IMR-90 (cell line): ENCODE results near the gene CDC42SE1. TPM values are rescaled to one million over a fixed set of nuclear protein-coding genes. Genes with fewer than 3 reads are reported as not detected.

Experiments
- ATAC-seq: fragments of 200-7000 bp; cut with Tn5 transposase; 2 replicates; pipeline ENCODE4 v1.9.1; 2020; ENCODE audit warnings: low read depth, mild to moderate bottlenecking, moderate library complexity
- BruUV-seq: library from RNA; stranded (reverse); fragments of 400-500 nt; replicated peaks from 2 replicates; lab custom pipeline; 2021; lab: Mats Ljungman, UMichigan
- CTCF ChIA-PET: fragments of 300-600 bp; formaldehyde crosslinking; extraction: SDS; loops from one replicate; lab custom pipeline; 2021; ENCODE audit warnings: antibody characterized with exemption; lab: Yijun Ruan, JAX
- POLR2A ChIA-PET: fragments of 300-600 bp; sonication (Branson Sonifier 250); formaldehyde crosslinking; loops from one replicate; lab custom pipeline; 2022; ENCODE audit warnings: antibody characterized with exemption; ENCODE audit not compliant: unreplicated experiment; lab: Charles Lee
- DNase-seq: peaks from one replicate; pipeline ENCODE4 v3.0.0; 2013
- H2AFZ ChIP-seq: replicated peaks from 2 replicates; pipeline ENCODE3; 2013; ENCODE audit warnings: low read length, mild to moderate bottlenecking; ENCODE audit not compliant: poor library complexity
- H2AK5ac ChIP-seq: 2 replicates; pipeline ENCODE4 v1.6.1; 2013; ENCODE audit warnings: low read depth, low read length, inconsistent platforms
- H2AK9ac ChIP-seq: replicated peaks from 2 replicates; pipeline ENCODE3; 2013; ENCODE audit warnings: mild to moderate bottlenecking, low read depth, low read length, moderate library complexity; ENCODE audit not compliant: poor library complexity
- H2BK120ac ChIP-seq: 2 replicates; pipeline ENCODE4 v1.6.1; 2013; ENCODE audit warnings: low read depth, low read length, inconsistent platforms
- H2BK15ac ChIP-seq: 3 replicates; pipeline ENCODE4 v1.6.1; 2013; ENCODE audit warnings: low read depth, low read length, inconsistent platforms
- H2BK20ac ChIP-seq: 2 replicates; pipeline ENCODE4 v1.6.1; 2013; ENCODE audit warnings: low read depth, mild to moderate bottlenecking, inconsistent platforms, low read length, moderate library complexity
- H2BK5ac ChIP-seq: 2 replicates; pipeline ENCODE4 v1.6.1; 2013; ENCODE audit warnings: mild to moderate bottlenecking, low read depth, low read length, inconsistent platforms; ENCODE audit not compliant: poor library complexity, severe bottlenecking
- H3K14ac ChIP-seq: replicated peaks from 2 replicates; pipeline ENCODE4 v1.6.1; 2013; ENCODE audit warnings: low read depth, low read length, inconsistent platforms
- H3K18ac ChIP-seq: 2 replicates; pipeline ENCODE4 v1.6.1; 2013; ENCODE audit warnings: low read depth, low read length, control low read depth
- H3K23ac ChIP-seq: 2 replicates; pipeline ENCODE4 v1.6.1; 2013; ENCODE audit warnings: low read depth, low read length, inconsistent platforms
- H3K27ac ChIP-seq: 2 replicates; pipeline ENCODE4 v1.5.1; 2013; ENCODE audit warnings: mild to moderate bottlenecking, control low read depth, low read length; ENCODE audit not compliant: insufficient read depth
- H3K27me3 ChIP-seq: 2 replicates; pipeline ENCODE4 v1.6.1; 2013; ENCODE audit warnings: low read length; ENCODE audit not compliant: control insufficient read depth, insufficient read depth
- H3K36me3 ChIP-seq: 2 replicates; pipeline ENCODE4 v1.6.1; 2013; ENCODE audit warnings: low read length, mixed read lengths; ENCODE audit not compliant: control insufficient read depth, insufficient read depth
- H3K4ac ChIP-seq: 2 replicates; pipeline ENCODE4 v1.6.1; 2013; ENCODE audit warnings: low read depth, low read length, inconsistent platforms
- H3K4me1 ChIP-seq: 2 replicates; pipeline ENCODE4 v1.6.1; 2013; ENCODE audit warnings: low read length, mixed read lengths; ENCODE audit not compliant: control insufficient read depth, insufficient read depth
- H3K4me2 ChIP-seq: 2 replicates; pipeline ENCODE4 v1.6.1; 2013; ENCODE audit warnings: low read depth, mild to moderate bottlenecking, control low read depth, low read length, moderate library complexity
- H3K4me3 ChIP-seq: 2 replicates; pipeline ENCODE4 v1.5.1; 2013; ENCODE audit warnings: low read depth, mild to moderate bottlenecking, control low read depth, low read length, moderate library complexity; ENCODE audit not compliant: insufficient read depth
- H3K56ac ChIP-seq: 2 replicates; pipeline ENCODE4 v1.6.1; 2013; ENCODE audit warnings: low read length, inconsistent platforms; ENCODE audit not compliant: insufficient read depth; ENCODE audit errors: extremely low read depth
- H3K79me1 ChIP-seq, 2 experiments: 2 replicates each; pipeline ENCODE4 v1.6.1; 2013; ENCODE audit warnings: low read length in 2 of 2, inconsistent platforms in 1 of 2, low read depth in 1 of 2
- H3K9ac ChIP-seq: 2 replicates; pipeline ENCODE4 v1.6.1; 2013; ENCODE audit warnings: low read depth, low read length, control low read depth
- H3K9me1 ChIP-seq: 2 replicates; pipeline ENCODE4 v1.6.1; 2013; ENCODE audit warnings: low read length, inconsistent platforms; ENCODE audit not compliant: insufficient read depth
- H3K9me3 ChIP-seq: 2 replicates; pipeline ENCODE4 v1.6.1; 2013; ENCODE audit warnings: low read length; ENCODE audit not compliant: control insufficient read depth, insufficient read depth
- H4K20me1 ChIP-seq: 2 replicates; pipeline ENCODE4 v1.6.1; 2013; ENCODE audit warnings: low read length, inconsistent platforms; ENCODE audit not compliant: insufficient read depth
- H4K5ac ChIP-seq: 2 replicates; pipeline ENCODE4 v1.6.1; 2013; ENCODE audit warnings: mild to moderate bottlenecking, low read depth, low read length, control low read depth
- H4K8ac ChIP-seq, 2 experiments: 2 replicates each; pipeline ENCODE4 v1.6.1; 2013; ENCODE audit warnings: low read depth in 2 of 2, low read length in 2 of 2, control low read depth in 1 of 2, inconsistent platforms in 1 of 2
- H4K91ac ChIP-seq: 2 replicates; pipeline ENCODE4 v1.6.1; 2013; ENCODE audit warnings: low read depth, low read length, inconsistent platforms; ENCODE audit not compliant: insufficient read depth
- BHLHE40 ChIP-seq: fragments of 150-350 bp; IDR thresholded peaks from 2 replicates; pipeline ENCODE4 v1.6.1; 2016; ENCODE audit warnings: mild to moderate bottlenecking, low read depth, low read length
- CEBPB ChIP-seq: IDR thresholded peaks from 2 replicates; pipeline ENCODE4 v1.6.1; 2012; ENCODE audit warnings: low read depth, low read length, improper control_type of control experiment
- CHD1 ChIP-seq: IDR thresholded peaks from 2 replicates; pipeline ENCODE4 v1.6.1; 2012; ENCODE audit warnings: low read depth, low read length, improper control_type of control experiment
- FOS ChIP-seq: fragments of 150-350 bp; IDR thresholded peaks from 2 replicates; pipeline ENCODE4 v1.6.1; 2016; ENCODE audit warnings: low read depth, low read length
- MAFK ChIP-seq: IDR thresholded peaks from 2 replicates; pipeline ENCODE4 v1.6.1; 2012; ENCODE audit warnings: low read depth, low read length, improper control_type of control experiment
- MAZ ChIP-seq: IDR thresholded peaks from 2 replicates; pipeline ENCODE4 v1.6.1; 2012; ENCODE audit warnings: low read depth, mild to moderate bottlenecking, low read length, improper control_type of control experiment, moderate library complexity, borderline replicate concordance
- MXI1 ChIP-seq: IDR thresholded peaks from 2 replicates; pipeline ENCODE4 v1.6.1; 2012; ENCODE audit warnings: low read depth, mild to moderate bottlenecking, low read length, moderate library complexity, borderline replicate concordance
- NFE2L2 ChIP-seq: fragments of 150-350 bp; IDR thresholded peaks from 2 replicates; pipeline ENCODE4 v1.6.1; 2016; ENCODE audit warnings: low read depth, mild to moderate bottlenecking, low read length
- POLR2A ChIP-seq: IDR thresholded peaks from 2 replicates; pipeline ENCODE4 v1.6.1; 2012; ENCODE audit warnings: mild to moderate bottlenecking, low read depth, low read length
- RAD21 ChIP-seq: IDR thresholded peaks from 2 replicates; pipeline ENCODE4 v1.6.1; 2012; ENCODE audit warnings: low read length, improper control_type of control experiment
- RCOR1 ChIP-seq: IDR thresholded peaks from 2 replicates; pipeline ENCODE4 v1.6.1; 2012; ENCODE audit warnings: mild to moderate bottlenecking, low read length, improper control_type of control experiment; ENCODE audit not compliant: insufficient replicate concordance
- RFX5 ChIP-seq: IDR thresholded peaks from 2 replicates; pipeline ENCODE4 v1.8.0; 2012; ENCODE audit warnings: low read depth, mild to moderate bottlenecking, low read length, moderate library complexity
- SMC3 ChIP-seq: fragments of 150-350 bp; IDR thresholded peaks from 2 replicates; pipeline ENCODE4 v1.6.1; 2016; ENCODE audit warnings: low read depth, mild to moderate bottlenecking, antibody characterized with exemption, low read length, moderate library complexity
- WGBS, 2 experiments: methylation state at CpG; one replicate each; pipeline versions ENCODE4 v1.1.5 to v1.1.7; 2013; ENCODE audit warnings: missing lambda C conversion rate in 2 of 2; ENCODE audit not compliant: insufficient read length in 1 of 2; ENCODE audit errors: extremely low coverage in 2 of 2; 5-methylcytosine and 5-hydroxymethylcytosine counted together
- dilution Hi-C: fragments of 300-500 bp; cut with HindIII; formaldehyde crosslinking; loops from one replicate; pipeline ENCODE4 v1.14.3; 2018; ENCODE audit warnings: low sequenced_read_pairs; ENCODE audit not compliant: unreplicated experiment
- in situ Hi-C: fragments of 300-500 bp; cut with MboI; formaldehyde crosslinking; loops from 3 replicates; pipeline ENCODE4 v1.14.3; 2019; ENCODE audit warnings: low sequenced_read_pairs, inconsistent platforms, mixed read lengths
- intact Hi-C: fragments of 100-400 bp; cut with micrococcal nuclease; formaldehyde crosslinking; loops from 2 replicates; pipeline ENCODE4 v1.10.0; 2022
- polyA plus RNA-seq, 3 experiments: library from polyadenylated mRNA; depleted of rRNA; stranded (reverse); fragments of >200 nt; gene quantifications; 2 replicates each; pipeline ENCODE4 v1.2.3, GENCODE V29; 2012; ENCODE audit warnings: low replicate concordance in 1 of 3
- total RNA-seq: library from RNA; depleted of rRNA; stranded (reverse); fragments of >200 nt; gene quantifications from 2 replicates; pipeline ENCODE4 v1.2.3, GENCODE V29; 2012
- TF ChIP-seq, protein P1 (sequence below): conservative IDR thresholded peaks from 2 replicates; pipeline ENCODE4 v1.5.1; 2012; ENCODE audit warnings: mild to moderate bottlenecking, low read depth, low read length, improper control_type of control experiment
- TF ChIP-seq, protein P2 (sequence below): fragments of 150-350 bp; IDR thresholded peaks from 2 replicates; pipeline ENCODE4 v1.6.1; 2016; ENCODE audit warnings: low read depth, mild to moderate bottlenecking, low read length, moderate library complexity, borderline replicate concordance
- TF ChIP-seq, protein P3 (sequence below): fragments of 150-350 bp; IDR thresholded peaks from 2 replicates; pipeline ENCODE4 v1.6.1; 2017; ENCODE audit warnings: mild to moderate bottlenecking, antibody characterized with exemption, low read length, low read depth

The CDC42SE1 gene
- total and polyA plus RNA-seq, 2 of the 4 experiments (the other 2 are of a cell fraction) = 47.0 to 58.5 TPM

DNA sequence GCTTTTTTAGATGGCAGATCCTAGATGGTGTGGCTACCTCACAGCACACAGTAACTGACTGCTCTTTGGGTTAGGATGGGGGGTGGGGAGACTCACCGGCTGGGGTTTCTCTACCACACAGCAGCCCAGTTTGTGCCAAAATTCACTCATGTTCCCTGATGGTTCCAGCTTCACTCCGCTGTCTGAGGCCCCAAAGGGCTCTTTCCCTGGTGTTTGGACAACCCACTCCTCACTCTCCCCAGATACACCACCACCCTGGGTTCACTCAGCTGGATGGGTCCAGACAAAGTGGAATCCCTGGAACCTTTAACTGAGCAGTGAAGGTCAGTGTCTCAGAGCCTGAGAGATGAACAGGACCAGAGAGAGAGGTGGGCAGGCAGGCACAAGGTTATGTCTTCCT is 3.8 kb downstream of the CDC42SE1 start:
- Histone ChIP-seq H3K9me3 (no peaks in the 10 kb centered on the region), H2BK15ac (no peak overlapping the region), H3K27me3 (no peaks in the 10 kb centered on the region), H3K4me1 (peaks cover 9% of the 10 kb centered on the region), H2BK5ac (no peak overlapping the region), H3K18ac (no peak overlapping the region), H3K4me3 (no peak overlapping the region), H3K36me3 (peaks cover 50% of the 10 kb centered on the region), H3K79me1 (peaks cover 28 to 82% of the 10 kb centered on the region in 2 experiments), H2AK5ac (no peak overlapping the region), H3K23ac (no peak overlapping the region), H3K56ac (no peak overlapping the region), H3K27ac (no peak overlapping the region), H2BK20ac (no peak overlapping the region), H2AK9ac (no peak overlapping the region), H3K9me1 (peaks cover 23% of the 10 kb centered on the region), H3K4ac (no peak overlapping the region), H3K14ac (no peak overlapping the region), H3K4me2 (no peak overlapping the region), H2AFZ (no peak overlapping the region), H3K9ac (no peak overlapping the region; the same call in 1 of the 2 replicates), H4K5ac (no peak overlapping the region), H4K20me1 (peaks cover 53% of the 10 kb centered on the region), H4K8ac (no peak overlapping the region), H2BK120ac (no peak overlapping the region), H4K91ac (no peak overlapping the region)
- dilution Hi-C loops = no loop called here
- no CpG with 5 or more reads among the region's 2 CpGs for WGBS, 2 experiments
- ATAC-seq (no peak), DNase-seq (no peak)
- no TSS peak for BruUV-seq
- ChIA-PET POLR2A (no interaction called here), CTCF (no interaction called here)
- intact Hi-C loops = no loop called here
- in situ Hi-C loops = no loop called here
- no peak for TF ChIP-seq NFE2L2
- no peak for TF ChIP-seq POLR2A
- no peak for TF ChIP-seq RCOR1
- TF ChIP-seq FOS = no peak
- TF ChIP-seq MAFK = no peak
- no peak for TF ChIP-seq CEBPB
- no peak for TF ChIP-seq RFX5
- no peak for TF ChIP-seq CHD1
- TF ChIP-seq MXI1 = no peak
- TF ChIP-seq SMC3 = no peak
- TF ChIP-seq, protein P1, sequence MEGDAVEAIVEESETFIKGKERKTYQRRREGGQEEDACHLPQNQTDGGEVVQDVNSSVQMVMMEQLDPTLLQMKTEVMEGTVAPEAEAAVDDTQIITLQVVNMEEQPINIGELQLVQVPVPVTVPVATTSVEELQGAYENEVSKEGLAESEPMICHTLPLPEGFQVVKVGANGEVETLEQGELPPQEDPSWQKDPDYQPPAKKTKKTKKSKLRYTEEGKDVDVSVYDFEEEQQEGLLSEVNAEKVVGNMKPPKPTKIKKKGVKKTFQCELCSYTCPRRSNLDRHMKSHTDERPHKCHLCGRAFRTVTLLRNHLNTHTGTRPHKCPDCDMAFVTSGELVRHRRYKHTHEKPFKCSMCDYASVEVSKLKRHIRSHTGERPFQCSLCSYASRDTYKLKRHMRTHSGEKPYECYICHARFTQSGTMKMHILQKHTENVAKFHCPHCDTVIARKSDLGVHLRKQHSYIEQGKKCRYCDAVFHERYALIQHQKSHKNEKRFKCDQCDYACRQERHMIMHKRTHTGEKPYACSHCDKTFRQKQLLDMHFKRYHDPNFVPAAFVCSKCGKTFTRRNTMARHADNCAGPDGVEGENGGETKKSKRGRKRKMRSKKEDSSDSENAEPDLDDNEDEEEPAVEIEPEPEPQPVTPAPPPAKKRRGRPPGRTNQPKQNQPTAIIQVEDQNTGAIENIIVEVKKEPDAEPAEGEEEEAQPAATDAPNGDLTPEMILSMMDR = no peak
- TF ChIP-seq, protein P2, sequence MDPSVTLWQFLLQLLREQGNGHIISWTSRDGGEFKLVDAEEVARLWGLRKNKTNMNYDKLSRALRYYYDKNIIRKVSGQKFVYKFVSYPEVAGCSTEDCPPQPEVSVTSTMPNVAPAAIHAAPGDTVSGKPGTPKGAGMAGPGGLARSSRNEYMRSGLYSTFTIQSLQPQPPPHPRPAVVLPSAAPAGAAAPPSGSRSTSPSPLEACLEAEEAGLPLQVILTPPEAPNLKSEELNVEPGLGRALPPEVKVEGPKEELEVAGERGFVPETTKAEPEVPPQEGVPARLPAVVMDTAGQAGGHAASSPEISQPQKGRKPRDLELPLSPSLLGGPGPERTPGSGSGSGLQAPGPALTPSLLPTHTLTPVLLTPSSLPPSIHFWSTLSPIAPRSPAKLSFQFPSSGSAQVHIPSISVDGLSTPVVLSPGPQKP = no peak
- no peak for TF ChIP-seq RAD21
- no peak for TF ChIP-seq BHLHE40
- TF ChIP-seq, protein P3, sequence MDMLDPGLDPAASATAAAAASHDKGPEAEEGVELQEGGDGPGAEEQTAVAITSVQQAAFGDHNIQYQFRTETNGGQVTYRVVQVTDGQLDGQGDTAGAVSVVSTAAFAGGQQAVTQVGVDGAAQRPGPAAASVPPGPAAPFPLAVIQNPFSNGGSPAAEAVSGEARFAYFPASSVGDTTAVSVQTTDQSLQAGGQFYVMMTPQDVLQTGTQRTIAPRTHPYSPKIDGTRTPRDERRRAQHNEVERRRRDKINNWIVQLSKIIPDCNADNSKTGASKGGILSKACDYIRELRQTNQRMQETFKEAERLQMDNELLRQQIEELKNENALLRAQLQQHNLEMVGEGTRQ = no peak
- TF ChIP-seq MAZ = no peak
